Measurements from ENCODE around the gene MFSD12. TPM values are rescaled to one million over a fixed set of nuclear protein-coding genes. Genes with fewer than 3 reads are reported as not detected.

MFSD12 gene
- total RNA-seq, 2 experiments from 2014 or later = 78.8 to 79.4 TPM

DNA sequence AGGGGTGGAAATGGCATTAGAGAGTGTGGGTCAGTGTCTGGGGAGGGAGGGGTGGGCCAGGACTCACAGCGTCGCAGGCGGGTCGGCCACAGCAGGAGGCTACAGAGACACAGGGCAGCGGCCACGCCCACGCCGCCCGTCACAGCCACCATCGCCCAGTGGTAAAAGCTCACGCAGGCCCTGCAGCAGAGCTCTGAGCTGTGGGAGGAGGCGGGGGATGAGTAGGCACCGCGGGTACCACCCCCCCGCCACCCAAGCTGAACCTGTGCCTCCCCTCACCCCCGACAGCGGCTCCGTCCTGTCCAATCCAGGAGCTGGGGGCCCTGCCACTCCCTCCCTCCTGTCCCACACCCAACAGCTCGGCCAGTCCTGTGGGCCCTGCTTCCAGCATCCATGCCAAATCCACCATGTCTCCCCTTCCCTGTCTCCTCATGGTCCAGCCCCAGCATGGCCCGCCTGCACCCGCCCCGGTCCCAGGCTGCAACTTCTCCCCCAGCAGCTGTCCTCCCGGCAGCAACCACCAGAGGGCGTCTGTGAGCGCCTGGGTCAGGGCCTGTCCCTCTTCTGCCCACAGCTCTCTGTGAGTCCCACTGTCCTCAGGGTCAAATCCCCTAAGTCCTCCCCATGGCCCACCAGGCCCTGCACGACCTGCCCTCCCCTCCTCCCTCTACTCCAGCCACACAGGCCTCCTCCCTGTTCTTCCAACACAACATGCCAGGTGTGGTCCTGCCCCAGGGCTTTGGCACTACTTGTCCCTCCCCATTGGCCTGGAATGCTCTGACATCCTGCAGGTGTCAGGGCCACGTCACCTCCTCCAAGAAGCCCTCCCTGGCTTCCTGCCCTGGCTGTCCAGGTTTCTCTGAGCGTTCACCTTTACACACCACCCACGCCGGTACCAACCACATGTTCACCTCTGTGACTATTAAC is 12.4 kb downstream of the MFSD12 start:
- no peaks in the 10 kb centered on the region for H3K79me2 ChIP-seq (ENCODE audit: insufficient read depth, low read depth, low read length)
- H3K4me2 ChIP-seq (ENCODE audit: low read length) = no peak overlapping the region
- no peaks in the 10 kb centered on the region for H3K4me1 ChIP-seq (ENCODE audit: insufficient read depth, low read length, poor library complexity, severe bottlenecking)
- TF ChIP-seq, protein P1, sequence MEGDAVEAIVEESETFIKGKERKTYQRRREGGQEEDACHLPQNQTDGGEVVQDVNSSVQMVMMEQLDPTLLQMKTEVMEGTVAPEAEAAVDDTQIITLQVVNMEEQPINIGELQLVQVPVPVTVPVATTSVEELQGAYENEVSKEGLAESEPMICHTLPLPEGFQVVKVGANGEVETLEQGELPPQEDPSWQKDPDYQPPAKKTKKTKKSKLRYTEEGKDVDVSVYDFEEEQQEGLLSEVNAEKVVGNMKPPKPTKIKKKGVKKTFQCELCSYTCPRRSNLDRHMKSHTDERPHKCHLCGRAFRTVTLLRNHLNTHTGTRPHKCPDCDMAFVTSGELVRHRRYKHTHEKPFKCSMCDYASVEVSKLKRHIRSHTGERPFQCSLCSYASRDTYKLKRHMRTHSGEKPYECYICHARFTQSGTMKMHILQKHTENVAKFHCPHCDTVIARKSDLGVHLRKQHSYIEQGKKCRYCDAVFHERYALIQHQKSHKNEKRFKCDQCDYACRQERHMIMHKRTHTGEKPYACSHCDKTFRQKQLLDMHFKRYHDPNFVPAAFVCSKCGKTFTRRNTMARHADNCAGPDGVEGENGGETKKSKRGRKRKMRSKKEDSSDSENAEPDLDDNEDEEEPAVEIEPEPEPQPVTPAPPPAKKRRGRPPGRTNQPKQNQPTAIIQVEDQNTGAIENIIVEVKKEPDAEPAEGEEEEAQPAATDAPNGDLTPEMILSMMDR (conservative IDR thresholded peaks at IDR 0.05; ENCODE audit: low read length) = peak; percentile 88
- no peak for TF ChIP-seq EZH2phosphoT487 (IDR thresholded peaks at IDR 0.05; ENCODE audit: borderline replicate concordance, low read depth, low read length)
- H3K9me2 ChIP-seq (ENCODE audit: insufficient read depth, low read length) = no peaks in the 10 kb centered on the region
- intact Hi-C loops (cut with micrococcal nuclease; ENCODE audit: unreplicated experiment) = loop anchor here (5.0 kb wide), 2 partner anchors 72 to 162 kb away; partner anchors contain the start of gene TJP3
- no TSS peak for BruUV-seq (replicated peaks)
- H3K9me3 ChIP-seq (ENCODE audit: low read length) = no peaks in the 10 kb centered on the region
- H2AFZ ChIP-seq (ENCODE audit: low read length) = no peak overlapping the region
- H3K27ac ChIP-seq (ENCODE audit: low read depth, low read length, poor library complexity, severe bottlenecking) = no peak overlapping the region
- H3K36me3 ChIP-seq (ENCODE audit: insufficient read depth, low read length) = peaks cover 42% of the 10 kb centered on the region; the same call in 1 of the 2 replicates
- ChIA-PET POLR2A (interaction anchor here (0.6 kb wide), 1 partner anchor 73 kb away, joined by 3 read pairs; no protein-coding TSS in a partner anchor), CTCF (ENCODE audit: unreplicated experiment) (interaction anchor here (0.6 to 1.1 kb wide), 2 partner anchors 12 to 77 kb away, joined by 3 to 4 read pairs; no protein-coding TSS in a partner anchor)
- DNase-seq (ENCODE audit: low spot score) = peak; percentile 58
- H3K4me3 ChIP-seq (ENCODE audit: low read depth, low read length, poor library complexity, severe bottlenecking) = no peak overlapping the region
- H4K20me1 ChIP-seq (ENCODE audit: insufficient read depth, low read length) = no peaks in the 10 kb centered on the region

DNA sequence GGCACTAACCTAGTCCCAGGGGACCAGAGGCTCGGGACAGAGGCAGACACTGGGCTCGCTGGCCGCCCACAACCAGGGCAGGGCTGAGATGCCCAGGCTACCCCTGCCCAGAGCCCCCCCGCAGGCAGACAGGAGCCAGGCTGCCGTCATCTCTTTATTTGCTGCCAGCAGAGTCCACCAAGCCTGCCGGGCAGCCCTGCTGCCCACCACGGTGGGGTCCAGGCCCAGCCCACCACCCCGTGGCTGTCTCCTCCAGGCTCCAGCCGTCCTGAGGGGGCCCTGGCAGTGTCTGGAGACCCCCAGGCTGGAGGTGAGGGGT is 13.4 kb downstream of the MFSD12 start:
- CTCF ChIA-PET (ENCODE audit: unreplicated experiment) = interaction anchor here (0.6 kb wide), 1 partner anchor 78 kb away, joined by 4 read pairs; no protein-coding TSS in a partner anchor
- BruUV-seq (replicated peaks) = no TSS peak
- H3K4me1 ChIP-seq (ENCODE audit: insufficient read depth, low read length, poor library complexity, severe bottlenecking) = no peaks in the 10 kb centered on the region

More for the DNA sequence above, 13.4 kb downstream of the MFSD12 start:
- no peaks in the 10 kb centered on the region for H3K79me2 ChIP-seq (ENCODE audit: insufficient read depth, low read depth, low read length)
- no peak overlapping the region for H2AFZ ChIP-seq (ENCODE audit: low read length)
- H4K20me1 ChIP-seq (ENCODE audit: insufficient read depth, low read length) = no peaks in the 10 kb centered on the region
- DNase-seq (ENCODE audit: low spot score) = no peak
- no peaks in the 10 kb centered on the region for H3K9me3 ChIP-seq (ENCODE audit: low read length)
- no peaks in the 10 kb centered on the region for H3K9me2 ChIP-seq (ENCODE audit: insufficient read depth, low read length)
- H3K27ac ChIP-seq (ENCODE audit: low read depth, low read length, poor library complexity, severe bottlenecking) = no peak overlapping the region
- peaks cover 49% of the 10 kb centered on the region for H3K36me3 ChIP-seq (ENCODE audit: insufficient read depth, low read length)
- POLR2A ChIA-PET = no interaction called here
- no peak overlapping the region for H3K4me2 ChIP-seq (ENCODE audit: low read length)
- intact Hi-C loops (cut with micrococcal nuclease; ENCODE audit: unreplicated experiment) = no loop called here
- TF ChIP-seq EZH2phosphoT487 (IDR thresholded peaks at IDR 0.05; ENCODE audit: borderline replicate concordance, low read depth, low read length) = no peak
- TF ChIP-seq, protein P1 (conservative IDR thresholded peaks at IDR 0.05; ENCODE audit: low read length) = no peak
- H3K4me3 ChIP-seq (ENCODE audit: low read depth, low read length, poor library complexity, severe bottlenecking) = no peak overlapping the region
